HepG2 (cell line): Measurements from ENCODE around the gene NLRX1. TPM values are rescaled to one million over a fixed set of nuclear protein-coding genes. Genes with fewer than 3 reads are reported as not detected.

Source experiments
- ATAC-seq: fragments of 200-7000 bp; cut with Tn5 transposase; 3 replicates; pipeline ENCODE4 v1.9.1; 2020; ENCODE audit warnings: mild to moderate bottlenecking, moderate library complexity
- BruUV-seq: library from RNA; stranded (reverse); fragments of 400-500 nt; replicated peaks from 2 replicates; lab custom pipeline; 2021; lab: Mats Ljungman, UMichigan
- CTCF ChIA-PET: fragments of 300-600 bp; formaldehyde crosslinking; extraction: SDS; loops from one replicate; lab custom pipeline; 2021; ENCODE audit warnings: low total read pairs, inconsistent platforms, low intra/inter-chr PET ratio; lab: Yijun Ruan, JAX
- POLR2A ChIA-PET: fragments of 350-600 bp; sonication (Branson Sonifier 250); formaldehyde crosslinking; loops from one replicate; lab custom pipeline; 2020; ENCODE audit warnings: antibody characterized with exemption, inconsistent platforms; lab: Yijun Ruan, JAX
- DNase-seq: peaks from one replicate; pipeline ENCODE4 v3.0.0-alpha.2; 2015; ENCODE audit warnings: low spot score
- FAIRE-seq: peaks from 3 replicates; lab custom pipeline; 2011; peaks lifted over from hg19 to GRCh38; lab: Jason Lieb, UNC
- H2AFZ ChIP-seq: one replicate; pipeline ENCODE4 v1.6.1; 2011; ENCODE audit warnings: low read length, inconsistent platforms
- H3K27ac ChIP-seq: fragments of 300-600 bp; 3 replicates; pipeline ENCODE4 v1.8.0; 2011; ENCODE audit warnings: mixed run types, mild to moderate bottlenecking, mixed read lengths, low read length, inconsistent platforms; ENCODE audit not compliant: insufficient read depth; ENCODE audit errors: extremely low read length
- H3K27me3 ChIP-seq, 2 experiments: fragments of 200-600 bp in 1 of 2; 2 replicates in 1 of 2; 3 replicates in 1 of 2; pipeline versions ENCODE4 v1.6.0 to v1.8.0; 2011; ENCODE audit warnings: low read length in 2 of 2, mild to moderate bottlenecking in 2 of 2, moderate library complexity in 2 of 2, inconsistent platforms in 1 of 2; ENCODE audit not compliant: insufficient read depth in 2 of 2, control insufficient read depth in 1 of 2
- H3K36me3 ChIP-seq, 2 experiments: fragments of 200-600 bp in 1 of 2; replicated peaks in 1 of 2; 2 replicates in 1 of 2; 3 replicates in 1 of 2; pipeline versions ENCODE4 v1.5.1 to v1.8.0; 2011; ENCODE audit warnings: low read length in 2 of 2, inconsistent platforms in 1 of 2; ENCODE audit not compliant: insufficient read depth in 2 of 2, control insufficient read depth in 1 of 2
- H3K4me1 ChIP-seq: 2 replicates; pipeline ENCODE4 v1.5.1; 2012; ENCODE audit warnings: low read length, inconsistent platforms; ENCODE audit not compliant: insufficient read depth
- H3K4me2 ChIP-seq: 2 replicates; pipeline ENCODE4 v1.6.0; 2011; ENCODE audit warnings: low read depth, low read length, inconsistent platforms
- H3K4me3 ChIP-seq, 3 experiments: fragments of 200-600 bp in 1 of 3; sonication (generic), shearing (Covaris generic) in 1 of 3; replicated peaks in 1 of 3; 2 replicates each; pipeline ENCODE4 v1.5.1; 2011 to 2016; ENCODE audit warnings: low read length in 3 of 3, inconsistent platforms in 2 of 3, low read depth in 2 of 3, mild to moderate bottlenecking in 2 of 3, control low read depth in 1 of 3, mixed read lengths in 1 of 3; ENCODE audit not compliant: insufficient read depth in 1 of 3
- H3K79me2 ChIP-seq: one replicate; pipeline ENCODE4 v1.6.1; 2011; ENCODE audit warnings: low read length, inconsistent platforms; ENCODE audit not compliant: insufficient read depth
- H3K9ac ChIP-seq: 2 replicates; pipeline ENCODE4 v1.6.0; 2011; ENCODE audit warnings: mild to moderate bottlenecking, low read depth, low read length, inconsistent platforms; ENCODE audit not compliant: insufficient read depth
- H3K9me3 ChIP-seq: 2 replicates; pipeline ENCODE4 v1.5.1; 2012; ENCODE audit warnings: mild to moderate bottlenecking, low read length
- H4K20me1 ChIP-seq: 2 replicates; pipeline ENCODE4 v1.6.0; 2011; ENCODE audit warnings: inconsistent platforms, mild to moderate bottlenecking, low read length, moderate library complexity; ENCODE audit not compliant: insufficient read depth
- ARNT2 ChIP-seq: sonication (generic); formaldehyde crosslinking; IDR thresholded peaks from 2 replicates; pipeline ENCODE4 v1.8.0; 2022; ENCODE audit warnings: mild to moderate bottlenecking, low read depth, missing genetic modification reagents, moderate library complexity
- FOSL2 ChIP-seq: sonication (generic); formaldehyde crosslinking; IDR thresholded peaks from 2 replicates; pipeline ENCODE4 v1.4.0; 2020; ENCODE audit warnings: missing genetic modification reagents
- HNRNPK ChIP-seq: fragments of 200-400 bp; formaldehyde crosslinking; IDR thresholded peaks from 2 replicates; pipeline ENCODE4 v1.6.1; 2018; ENCODE audit warnings: low read length, low read depth, moderate library complexity, mild to moderate bottlenecking; ENCODE audit not compliant: poor library complexity, severe bottlenecking
- JUNB ChIP-seq: sonication (generic); formaldehyde crosslinking; IDR thresholded peaks from 2 replicates; pipeline ENCODE4 v1.8.0; 2022; ENCODE audit warnings: missing genetic modification reagents, mild to moderate bottlenecking, borderline replicate concordance
- KDM3A ChIP-seq: IDR thresholded peaks from 2 replicates; pipeline ENCODE4 v1.6.1; 2018; ENCODE audit warnings: low read depth, missing compliant biosample characterization
- NBN ChIP-seq: fragments of 450-650 bp; conservative IDR thresholded peaks from 2 replicates; pipeline ENCODE4 v1.6.1; 2017
- PRMT3 ChIP-seq: sonication (generic); formaldehyde crosslinking; IDR thresholded peaks from 2 replicates; pipeline ENCODE4 v1.8.1; 2022; ENCODE audit warnings: low read depth, mild to moderate bottlenecking, moderate library complexity, missing genetic modification reagents, borderline replicate concordance
- ZNF180 ChIP-seq: sonication (generic); formaldehyde crosslinking; IDR thresholded peaks from 2 replicates; pipeline ENCODE4 v1.4.0; 2020; ENCODE audit warnings: low read depth, missing genetic modification reagents, borderline replicate concordance
- ZNF205 ChIP-seq: IDR thresholded peaks from 2 replicates; pipeline ENCODE4 v1.6.1; 2018; ENCODE audit warnings: missing biosample characterization, missing genetic modification reagents
- ZNF230 ChIP-seq: sonication (generic); formaldehyde crosslinking; IDR thresholded peaks from 2 replicates; pipeline ENCODE4 v1.4.0; 2020; ENCODE audit warnings: mild to moderate bottlenecking, missing genetic modification reagents
- ZNF382 ChIP-seq: sonication (generic); formaldehyde crosslinking; IDR thresholded peaks from 2 replicates; pipeline ENCODE4 v1.5.0; 2020; ENCODE audit warnings: missing genetic modification reagents, mild to moderate bottlenecking, borderline replicate concordance
- ZNF644 ChIP-seq: IDR thresholded peaks from 2 replicates; pipeline ENCODE4 v1.6.1; 2016; ENCODE audit warnings: low read depth
- WGBS: methylation state at CpG from one replicate; pipeline ENCODE4 v1.1.6; 2017; ENCODE audit warnings: low lambda C conversion rate; 5-methylcytosine and 5-hydroxymethylcytosine counted together
- in situ Hi-C: cut with HindIII; loops from 2 replicates; pipeline ENCODE4 v1.10.0; 2017; ENCODE audit warnings: low pct_unique_long_range_greater_than_20kb; ENCODE audit not compliant: extremely low pct_ligation_motif_present
- intact Hi-C: fragments of 100-400 bp; cut with micrococcal nuclease; formaldehyde crosslinking; loops from one replicate; pipeline ENCODE4 v1.10.0; 2022; ENCODE audit not compliant: unreplicated experiment
- polyA plus RNA-seq, 8 experiments: library from polyadenylated mRNA; depleted of rRNA in 3 of 8; stranded (reverse) in 7 of 8; unstranded in 1 of 8; fragments of >200 nt; fragmentation: Illumina TruSeq in 4 of 8; extraction: Trizol in 4 of 8; gene quantifications; 2 replicates each; pipeline versions ENCODE4 v1.2.1 to v1.2.3, GENCODE V29; 2011 to 2016; ENCODE audit warnings: low read depth in 4 of 8, missing spikeins in 1 of 8, mixed read lengths in 1 of 8; ENCODE audit not compliant: insufficient read depth in 1 of 8
- total RNA-seq, 5 experiments: library from RNA; depleted of rRNA; stranded (reverse); fragments of >200 nt; fragmentation: Illumina TruSeq; extraction: Trizol; gene quantifications; 2 replicates each; pipeline ENCODE4 v1.2.3, GENCODE V29; 2016; ENCODE audit warnings: low read depth in 1 of 5
- TF ChIP-seq, protein P1 (sequence below): IDR thresholded peaks from 2 replicates; pipeline ENCODE4 v1.6.1; 2018; ENCODE audit warnings: missing genetic modification reagents
- TF ChIP-seq, protein P2 (sequence below): sonication (generic); formaldehyde crosslinking; IDR thresholded peaks from 2 replicates; pipeline ENCODE4 v1.4.0; 2020; ENCODE audit warnings: mild to moderate bottlenecking, missing genetic modification reagents
- TF ChIP-seq, protein P3 (sequence below): sonication (generic); formaldehyde crosslinking; IDR thresholded peaks from 2 replicates; pipeline ENCODE4 v1.8.0; 2022; ENCODE audit warnings: missing genetic modification reagents, mild to moderate bottlenecking, moderate library complexity, borderline replicate concordance

NLRX1 gene
- total and polyA plus RNA-seq, 2 of the 13 experiments (the other 11 are each of a cell fraction or from before 2014, with no cell fraction given): 8.7 to 11.0 TPM

DNA sequence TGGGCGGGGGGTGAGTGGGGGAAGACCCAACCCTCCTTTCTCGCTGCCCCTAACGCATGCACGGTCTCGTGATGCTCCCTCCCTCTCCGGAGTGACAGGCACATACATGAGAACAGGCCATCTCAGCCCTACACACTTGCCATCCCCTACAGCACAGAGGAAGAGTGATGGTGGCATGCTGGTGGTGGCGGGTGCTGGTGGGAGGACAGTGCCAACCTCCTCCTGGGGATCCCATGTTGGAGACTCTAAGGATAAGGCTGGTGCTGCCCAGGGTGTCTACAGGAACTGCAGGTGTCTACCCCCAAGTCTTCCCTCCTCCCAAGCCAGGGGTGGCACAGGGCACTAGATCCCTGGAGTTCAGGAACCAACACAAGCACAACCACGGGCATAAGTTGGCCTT is 6.7 kb upstream of the NLRX1 start:
- Histone ChIP-seq H3K27ac (no peak overlapping the region), H2AFZ (no peak overlapping the region), H3K79me2 (no peaks in the 10 kb centered on the region), H3K4me2 (no peak overlapping the region), H3K36me3 (no peaks in the 10 kb centered on the region), H3K27me3 (peaks cover 10 to 47% of the 10 kb centered on the region in 2 experiments), H3K9ac (no peak overlapping the region), H3K4me3 (no peak overlapping the region), H3K4me1 (peaks cover 13% of the 10 kb centered on the region), H3K9me3 (no peaks in the 10 kb centered on the region), H4K20me1 (no peaks in the 10 kb centered on the region)
- no TSS peak for BruUV-seq
- ATAC-seq (no peak), DNase-seq (no peak), FAIRE-seq (no peak)
- ChIA-PET CTCF (interaction anchor here (1.4 kb wide), 1 partner anchor 35 kb away, joined by 5 read pairs; no protein-coding TSS in a partner anchor), POLR2A (no interaction called here)
- no peak for TF ChIP-seq KDM3A (CRISPR knock-in tag)
- no peak for TF ChIP-seq ZNF180
- TF ChIP-seq, protein P1, sequence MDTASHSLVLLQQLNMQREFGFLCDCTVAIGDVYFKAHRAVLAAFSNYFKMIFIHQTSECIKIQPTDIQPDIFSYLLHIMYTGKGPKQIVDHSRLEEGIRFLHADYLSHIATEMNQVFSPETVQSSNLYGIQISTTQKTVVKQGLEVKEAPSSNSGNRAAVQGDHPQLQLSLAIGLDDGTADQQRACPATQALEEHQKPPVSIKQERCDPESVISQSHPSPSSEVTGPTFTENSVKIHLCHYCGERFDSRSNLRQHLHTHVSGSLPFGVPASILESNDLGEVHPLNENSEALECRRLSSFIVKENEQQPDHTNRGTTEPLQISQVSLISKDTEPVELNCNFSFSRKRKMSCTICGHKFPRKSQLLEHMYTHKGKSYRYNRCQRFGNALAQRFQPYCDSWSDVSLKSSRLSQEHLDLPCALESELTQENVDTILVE (CRISPR knock-in tag): no peak
- TF ChIP-seq HNRNPK: no peak
- TF ChIP-seq FOSL2 (CRISPR knock-in tag): no peak
- TF ChIP-seq ZNF644 (CRISPR knock-in tag): no peak
- WGBS: 9% methylated on average over 7 of the region's 8 CpGs
- in situ Hi-C loops (no loop called here), intact Hi-C loops (no loop called here)

DNA sequence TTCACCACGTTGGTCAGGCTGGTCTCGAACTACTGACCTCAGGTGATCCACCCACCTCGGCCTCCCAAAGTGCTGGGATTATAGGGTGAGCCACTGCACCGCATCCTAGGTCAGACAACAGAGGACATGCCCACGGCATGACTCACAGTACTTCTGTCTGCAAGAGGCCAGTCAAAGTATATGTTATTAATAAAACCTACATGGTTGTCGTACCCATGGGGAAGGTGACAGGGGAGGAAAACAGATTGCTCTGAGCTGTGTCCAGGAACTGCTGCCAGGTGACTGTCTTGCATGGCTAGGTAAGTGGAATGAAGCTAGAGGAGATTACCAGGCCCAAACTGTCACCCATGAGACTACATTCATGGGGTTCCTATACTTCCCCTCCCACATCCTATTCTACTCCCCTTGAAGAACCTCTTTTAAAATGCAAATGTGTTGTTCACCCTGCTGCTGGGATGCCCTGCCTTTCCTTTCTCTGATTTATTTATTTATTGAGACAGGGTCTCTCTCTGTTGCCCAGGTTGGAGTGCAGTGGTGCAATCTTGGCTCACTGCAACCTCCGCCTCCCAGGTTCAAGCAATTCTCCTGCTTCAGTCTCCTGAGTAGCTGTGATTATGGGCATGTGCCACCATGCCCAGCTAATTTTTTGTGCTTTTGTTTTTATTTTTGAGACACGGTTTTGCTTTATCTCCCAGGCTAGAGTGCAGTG is 2.0 kb upstream of the NLRX1 start:
- Histone ChIP-seq H3K4me2 (peak overlapping the region; percentile 78), H4K20me1 (no peaks in the 10 kb centered on the region), H3K9ac (no peak overlapping the region), H3K27me3 (peaks cover 3 to 16% of the 10 kb centered on the region in 2 experiments; a peak in 3 of 5 replicates), H3K9me3 (no peaks in the 10 kb centered on the region), H3K4me1 (peaks cover 39% of the 10 kb centered on the region), H3K79me2 (no peaks in the 10 kb centered on the region), H2AFZ (no peak overlapping the region), H3K4me3 (peak overlapping the region in 1 of 3 experiments; percentile 33; a peak in 1 of 6 replicates), H3K27ac (no peak overlapping the region), H3K36me3 (no peaks in the 10 kb centered on the region)
- no peak for FAIRE-seq
- no peak for ATAC-seq
- in situ Hi-C loops (no loop called here), intact Hi-C loops (no loop called here)
- no TSS peak for BruUV-seq
- POLR2A ChIA-PET: interaction anchor here (1.3 to 3.6 kb wide), 3 partner anchors 19 to 81 kb away, joined by 4 to 31 read pairs (median 10); partner anchors contain the start of genes HINFP and NHERF4
- CTCF ChIA-PET: no interaction called here
- WGBS: 9% methylated on average over 5 of the region's 8 CpGs
- peak; percentile 44 for DNase-seq
- TF ChIP-seq ARNT2 (CRISPR knock-in tag) (no peak), ZNF230 (CRISPR knock-in tag) (no peak), PRMT3 (no peak), ZNF382 (CRISPR knock-in tag) (no peak), JUNB (CRISPR knock-in tag) (peak; percentile 17; the same call in 1 of the 2 replicates), ZNF205 (CRISPR knock-in tag) (no peak), NBN (no peak)
- TF ChIP-seq, protein P2, sequence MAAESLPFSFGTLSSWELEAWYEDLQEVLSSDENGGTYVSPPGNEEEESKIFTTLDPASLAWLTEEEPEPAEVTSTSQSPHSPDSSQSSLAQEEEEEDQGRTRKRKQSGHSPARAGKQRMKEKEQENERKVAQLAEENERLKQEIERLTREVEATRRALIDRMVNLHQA (CRISPR knock-in tag): no peak
- TF ChIP-seq, protein P3, sequence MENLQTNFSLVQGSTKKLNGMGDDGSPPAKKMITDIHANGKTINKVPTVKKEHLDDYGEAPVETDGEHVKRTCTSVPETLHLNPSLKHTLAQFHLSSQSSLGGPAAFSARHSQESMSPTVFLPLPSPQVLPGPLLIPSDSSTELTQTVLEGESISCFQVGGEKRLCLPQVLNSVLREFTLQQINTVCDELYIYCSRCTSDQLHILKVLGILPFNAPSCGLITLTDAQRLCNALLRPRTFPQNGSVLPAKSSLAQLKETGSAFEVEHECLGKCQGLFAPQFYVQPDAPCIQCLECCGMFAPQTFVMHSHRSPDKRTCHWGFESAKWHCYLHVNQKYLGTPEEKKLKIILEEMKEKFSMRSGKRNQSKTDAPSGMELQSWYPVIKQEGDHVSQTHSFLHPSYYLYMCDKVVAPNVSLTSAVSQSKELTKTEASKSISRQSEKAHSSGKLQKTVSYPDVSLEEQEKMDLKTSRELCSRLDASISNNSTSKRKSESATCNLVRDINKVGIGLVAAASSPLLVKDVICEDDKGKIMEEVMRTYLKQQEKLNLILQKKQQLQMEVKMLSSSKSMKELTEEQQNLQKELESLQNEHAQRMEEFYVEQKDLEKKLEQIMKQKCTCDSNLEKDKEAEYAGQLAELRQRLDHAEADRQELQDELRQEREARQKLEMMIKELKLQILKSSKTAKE (CRISPR knock-in tag): no peak
